ENCODE measurements around the gene BMPR1B.

BMPR1B gene

DNA sequence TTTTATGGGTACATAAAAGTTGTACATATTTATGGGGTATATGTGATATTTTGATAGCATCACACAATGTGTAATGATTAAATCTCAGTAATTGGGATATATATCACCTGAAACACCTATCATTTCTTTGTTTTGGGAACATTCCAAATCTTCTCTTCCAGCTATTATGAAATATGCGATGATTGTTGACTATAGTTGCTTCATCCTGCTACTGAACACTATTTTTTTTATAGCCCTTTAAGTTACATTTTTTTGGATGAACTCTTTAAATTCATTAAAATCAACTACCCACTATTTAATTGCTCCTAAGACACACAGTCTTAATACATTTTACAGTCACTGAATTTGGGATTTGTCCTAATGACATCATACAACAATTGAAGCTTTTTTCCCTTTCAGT lies 212.9 kb downstream of the BMPR1B start:
- DNase-seq (ENCODE audit: low read depth), result peak; percentile 16
- H3K4me3 ChIP-seq (ENCODE audit: low read length), result no peak overlapping the region
- TF ChIP-seq, protein P1, sequence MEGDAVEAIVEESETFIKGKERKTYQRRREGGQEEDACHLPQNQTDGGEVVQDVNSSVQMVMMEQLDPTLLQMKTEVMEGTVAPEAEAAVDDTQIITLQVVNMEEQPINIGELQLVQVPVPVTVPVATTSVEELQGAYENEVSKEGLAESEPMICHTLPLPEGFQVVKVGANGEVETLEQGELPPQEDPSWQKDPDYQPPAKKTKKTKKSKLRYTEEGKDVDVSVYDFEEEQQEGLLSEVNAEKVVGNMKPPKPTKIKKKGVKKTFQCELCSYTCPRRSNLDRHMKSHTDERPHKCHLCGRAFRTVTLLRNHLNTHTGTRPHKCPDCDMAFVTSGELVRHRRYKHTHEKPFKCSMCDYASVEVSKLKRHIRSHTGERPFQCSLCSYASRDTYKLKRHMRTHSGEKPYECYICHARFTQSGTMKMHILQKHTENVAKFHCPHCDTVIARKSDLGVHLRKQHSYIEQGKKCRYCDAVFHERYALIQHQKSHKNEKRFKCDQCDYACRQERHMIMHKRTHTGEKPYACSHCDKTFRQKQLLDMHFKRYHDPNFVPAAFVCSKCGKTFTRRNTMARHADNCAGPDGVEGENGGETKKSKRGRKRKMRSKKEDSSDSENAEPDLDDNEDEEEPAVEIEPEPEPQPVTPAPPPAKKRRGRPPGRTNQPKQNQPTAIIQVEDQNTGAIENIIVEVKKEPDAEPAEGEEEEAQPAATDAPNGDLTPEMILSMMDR (IDR thresholded peaks at IDR 0.05; ENCODE audit: insufficient read depth, low read depth, low read length, missing control alignments), result no peak

DNA sequence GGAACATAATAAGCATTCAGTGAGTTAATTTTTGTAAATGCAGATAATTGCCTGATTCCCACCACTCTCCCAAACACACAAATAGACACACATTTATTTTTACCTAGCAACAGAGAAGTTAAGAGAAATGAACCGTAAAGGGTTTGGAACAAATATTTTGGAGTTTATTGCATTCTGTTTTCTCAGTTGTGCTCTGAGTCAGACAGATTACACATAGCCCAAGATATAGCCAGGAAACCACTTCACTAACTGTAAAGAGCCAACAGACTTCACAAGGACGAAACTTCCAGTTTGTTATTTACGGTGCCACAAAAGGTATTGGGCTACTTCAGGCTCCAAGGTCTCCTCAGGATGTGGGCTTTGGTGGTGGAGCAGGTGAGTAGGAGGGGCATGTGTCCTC lies 217.0 kb downstream of the BMPR1B start:
- no peak overlapping the region for H3K4me3 ChIP-seq (ENCODE audit: low read length)
- TF ChIP-seq, protein P1 (IDR thresholded peaks at IDR 0.05; ENCODE audit: insufficient read depth, low read depth, low read length, missing control alignments), result no peak
- peak; percentile 59 for DNase-seq (ENCODE audit: low read depth)

DNA sequence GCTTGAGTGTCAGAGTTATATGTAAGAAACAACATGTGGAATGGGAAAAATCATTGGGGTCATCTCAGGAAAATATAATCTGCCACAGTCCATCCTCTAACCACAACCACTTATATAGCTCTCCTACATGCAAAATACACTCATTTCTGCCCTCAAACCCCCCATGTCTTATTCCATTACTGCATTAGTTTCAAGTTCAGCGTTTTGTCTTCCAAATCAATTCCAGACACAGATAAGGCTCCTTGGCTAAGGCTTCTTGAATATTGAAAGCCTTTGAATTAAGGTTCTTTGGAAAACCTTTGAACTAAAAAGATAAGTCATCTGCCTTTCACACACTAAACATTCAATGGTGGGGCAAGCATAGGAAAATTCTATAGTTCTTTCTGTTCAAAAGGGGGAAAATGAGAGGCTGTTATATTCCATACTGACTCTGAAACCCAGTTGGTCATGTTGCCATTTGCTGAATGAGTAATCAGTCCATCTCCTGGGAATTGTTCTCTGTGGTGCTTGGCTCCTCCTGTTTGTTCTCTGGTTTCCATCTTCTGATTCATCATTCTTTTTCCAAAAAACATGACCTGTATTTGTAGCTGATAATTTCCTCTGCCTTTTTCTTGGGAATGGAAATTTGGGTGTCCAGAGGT lies 218.7 kb downstream of the BMPR1B start:
- peak; percentile 71 for DNase-seq (ENCODE audit: low read depth)
- no peak overlapping the region for H3K4me3 ChIP-seq (ENCODE audit: low read length)
- TF ChIP-seq, protein P1 (IDR thresholded peaks at IDR 0.05; ENCODE audit: insufficient read depth, low read depth, low read length, missing control alignments), result no peak

DNA sequence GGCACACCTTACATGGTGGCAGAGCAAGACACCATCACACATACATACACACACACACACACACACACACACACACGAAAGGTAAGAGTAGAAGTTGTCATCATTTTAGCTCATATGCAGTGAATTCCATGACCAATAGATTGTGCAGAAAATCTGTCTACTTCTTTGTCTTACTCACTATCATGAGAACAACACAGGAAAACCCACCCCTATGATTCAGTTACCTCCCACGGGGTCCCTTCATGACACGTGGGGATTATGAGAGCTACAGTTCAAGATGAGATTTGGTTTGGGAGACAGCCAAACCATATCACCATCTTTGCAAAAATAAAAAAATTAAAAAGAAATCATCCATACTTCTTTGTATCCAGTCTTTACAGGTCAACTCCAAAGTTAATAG lies 221.1 kb downstream of the BMPR1B start:
- DNase-seq (ENCODE audit: low read depth), result peak; percentile 20
- no peak overlapping the region for H3K4me3 ChIP-seq (ENCODE audit: low read length)
- TF ChIP-seq, protein P1 (IDR thresholded peaks at IDR 0.05; ENCODE audit: insufficient read depth, low read depth, low read length, missing control alignments), result no peak

DNA sequence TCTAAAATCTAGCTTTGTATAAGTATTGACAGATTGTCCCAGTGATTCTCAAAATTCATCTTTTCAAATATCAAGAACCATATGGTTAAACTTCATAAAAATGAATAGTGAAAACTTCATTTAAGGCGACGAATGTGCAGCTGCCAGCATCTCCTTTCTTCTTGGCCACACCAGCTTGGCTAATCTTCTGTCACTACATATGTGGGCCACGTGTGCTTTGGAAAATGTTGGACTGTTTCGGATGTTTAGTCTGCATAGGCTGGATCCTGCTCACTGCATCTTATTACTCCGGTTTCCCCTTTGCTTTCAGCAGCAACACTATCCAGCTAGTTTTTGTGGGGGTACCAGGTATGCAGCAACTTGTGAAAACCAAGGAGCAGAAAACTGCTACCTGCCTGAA lies 221.9 kb downstream of the BMPR1B start:
- TF ChIP-seq, protein P1 (IDR thresholded peaks at IDR 0.05; ENCODE audit: insufficient read depth, low read depth, low read length, missing control alignments), result no peak
- no peak for DNase-seq (ENCODE audit: low read depth)
- no peak overlapping the region for H3K4me3 ChIP-seq (ENCODE audit: low read length)

DNA sequence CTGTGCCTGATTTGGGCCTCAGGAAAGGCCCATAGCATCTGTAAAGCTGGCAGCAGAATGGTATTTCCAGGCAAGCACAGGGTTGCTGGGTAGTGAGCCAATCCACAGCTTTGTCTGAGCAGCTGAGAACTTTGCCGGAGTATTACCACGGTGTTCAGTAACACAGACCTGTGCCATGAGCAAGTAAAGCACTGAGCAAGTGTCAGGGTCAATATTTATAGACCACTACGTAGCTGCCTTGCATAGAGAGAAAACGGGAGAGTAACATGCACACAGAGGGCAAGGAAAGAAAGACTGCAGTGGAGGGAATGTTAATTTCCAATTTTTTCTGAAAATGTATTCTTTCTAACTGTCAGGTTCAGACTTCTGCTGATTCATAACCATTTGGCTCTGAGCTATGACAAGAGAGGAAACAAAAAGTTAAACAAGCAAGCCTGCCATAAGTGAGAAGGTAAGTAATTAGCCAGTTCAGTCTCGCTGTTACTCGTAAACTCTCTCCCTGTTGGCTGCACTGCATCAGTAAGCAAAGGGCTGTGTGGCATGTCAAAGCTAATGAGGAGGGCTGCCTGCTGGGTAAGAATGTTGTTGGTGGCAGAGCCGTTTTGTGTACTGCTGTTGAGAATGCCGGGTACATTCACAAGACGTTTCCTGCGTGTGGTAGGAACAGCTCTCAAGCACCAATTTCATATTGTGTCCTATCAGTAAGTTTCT lies 238.1 kb downstream of the BMPR1B start:
- H3K4me3 ChIP-seq (ENCODE audit: low read length), result no peak overlapping the region
- TF ChIP-seq, protein P1 (IDR thresholded peaks at IDR 0.05; ENCODE audit: insufficient read depth, low read depth, low read length, missing control alignments), result no peak
- DNase-seq (ENCODE audit: low read depth), result peak; percentile 36
